ENCODE data around the gene NOLC1.
"Not testable (repeated sequence)": the region's sequence is repeated elsewhere in the genome, so short reads cannot be mapped to it uniquely, and the experiment has no call there.

Gene NOLC1

DNA sequence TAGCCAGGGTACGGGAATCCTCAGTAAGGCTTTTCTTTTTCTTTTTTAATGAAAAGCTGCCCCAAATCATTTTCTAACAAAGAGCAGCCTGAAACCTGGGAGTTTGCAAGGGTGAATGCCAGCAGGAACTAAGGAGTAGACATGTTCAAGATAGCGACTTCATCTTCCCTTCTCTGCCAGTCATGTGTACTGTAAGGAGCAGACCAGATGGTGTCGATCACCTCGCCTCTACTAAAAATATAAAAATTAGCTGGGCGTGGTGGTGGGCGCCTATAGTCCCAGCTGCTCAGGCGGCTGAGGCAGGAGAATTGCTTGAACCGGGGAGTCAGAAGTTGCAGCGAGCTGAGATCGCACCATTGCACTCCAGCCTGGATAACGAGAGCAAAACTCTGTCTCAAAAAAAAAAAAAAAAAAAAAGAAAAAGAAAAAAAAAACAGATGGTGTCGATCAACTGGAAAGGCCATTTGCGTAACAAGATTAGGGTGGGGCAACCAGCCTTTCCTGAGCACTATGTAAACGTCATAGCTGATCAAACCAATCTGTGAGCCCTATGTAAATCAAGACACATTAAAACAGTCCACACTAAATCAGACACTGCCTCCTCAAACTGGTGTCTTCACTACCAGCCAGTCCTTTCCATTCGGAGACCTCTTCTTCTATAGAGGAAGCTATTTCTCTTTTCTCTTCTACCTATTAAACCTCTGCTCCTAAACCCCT is 33.8 kb downstream of the NOLC1 start:
- H3K4me2 ChIP-seq (ENCODE audit: low read depth, low read length, poor library complexity, severe bottlenecking): no peak overlapping the region
- no peak overlapping the region for H3K4me3 ChIP-seq (ENCODE audit: insufficient read depth, low read length, poor library complexity, severe bottlenecking)
- H2AFZ ChIP-seq (ENCODE audit: low read depth, low read length, severe bottlenecking): no peak overlapping the region
- TF ChIP-seq EZH2phosphoT487 (conservative IDR thresholded peaks at IDR 0.05; ENCODE audit: low read length): no peak
- TF ChIP-seq, protein P1, sequence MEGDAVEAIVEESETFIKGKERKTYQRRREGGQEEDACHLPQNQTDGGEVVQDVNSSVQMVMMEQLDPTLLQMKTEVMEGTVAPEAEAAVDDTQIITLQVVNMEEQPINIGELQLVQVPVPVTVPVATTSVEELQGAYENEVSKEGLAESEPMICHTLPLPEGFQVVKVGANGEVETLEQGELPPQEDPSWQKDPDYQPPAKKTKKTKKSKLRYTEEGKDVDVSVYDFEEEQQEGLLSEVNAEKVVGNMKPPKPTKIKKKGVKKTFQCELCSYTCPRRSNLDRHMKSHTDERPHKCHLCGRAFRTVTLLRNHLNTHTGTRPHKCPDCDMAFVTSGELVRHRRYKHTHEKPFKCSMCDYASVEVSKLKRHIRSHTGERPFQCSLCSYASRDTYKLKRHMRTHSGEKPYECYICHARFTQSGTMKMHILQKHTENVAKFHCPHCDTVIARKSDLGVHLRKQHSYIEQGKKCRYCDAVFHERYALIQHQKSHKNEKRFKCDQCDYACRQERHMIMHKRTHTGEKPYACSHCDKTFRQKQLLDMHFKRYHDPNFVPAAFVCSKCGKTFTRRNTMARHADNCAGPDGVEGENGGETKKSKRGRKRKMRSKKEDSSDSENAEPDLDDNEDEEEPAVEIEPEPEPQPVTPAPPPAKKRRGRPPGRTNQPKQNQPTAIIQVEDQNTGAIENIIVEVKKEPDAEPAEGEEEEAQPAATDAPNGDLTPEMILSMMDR (IDR thresholded peaks at IDR 0.05; ENCODE audit: insufficient read depth, low read length, poor library complexity, severe bottlenecking): no peak
- 0 out of 2 replicates have a peak, but pooled peaks cover 5% of the 10 kb centered on the region for H3K9me3 ChIP-seq (ENCODE audit: insufficient read depth, low read length)
- H3K9me2 ChIP-seq (replicated peaks; ENCODE audit: insufficient read depth, low read length): no peaks in the 10 kb centered on the region
- H3F3A ChIP-seq (ENCODE audit: insufficient read depth): no peaks in the 10 kb centered on the region
- no peaks in the 10 kb centered on the region for H3K79me2 ChIP-seq (ENCODE audit: insufficient read depth, low read length)
- no peak overlapping the region for H3K9ac ChIP-seq (ENCODE audit: low read length)
- no peaks in the 10 kb centered on the region for H3K27me3 ChIP-seq (ENCODE audit: low read length)
- no peaks in the 10 kb centered on the region for H3K36me3 ChIP-seq (ENCODE audit: low read length)
- no peaks in the 10 kb centered on the region for H4K20me1 ChIP-seq (ENCODE audit: low read depth, low read length)
- no peak overlapping the region for H3K27ac ChIP-seq (ENCODE audit: low read depth, low read length)

DNA sequence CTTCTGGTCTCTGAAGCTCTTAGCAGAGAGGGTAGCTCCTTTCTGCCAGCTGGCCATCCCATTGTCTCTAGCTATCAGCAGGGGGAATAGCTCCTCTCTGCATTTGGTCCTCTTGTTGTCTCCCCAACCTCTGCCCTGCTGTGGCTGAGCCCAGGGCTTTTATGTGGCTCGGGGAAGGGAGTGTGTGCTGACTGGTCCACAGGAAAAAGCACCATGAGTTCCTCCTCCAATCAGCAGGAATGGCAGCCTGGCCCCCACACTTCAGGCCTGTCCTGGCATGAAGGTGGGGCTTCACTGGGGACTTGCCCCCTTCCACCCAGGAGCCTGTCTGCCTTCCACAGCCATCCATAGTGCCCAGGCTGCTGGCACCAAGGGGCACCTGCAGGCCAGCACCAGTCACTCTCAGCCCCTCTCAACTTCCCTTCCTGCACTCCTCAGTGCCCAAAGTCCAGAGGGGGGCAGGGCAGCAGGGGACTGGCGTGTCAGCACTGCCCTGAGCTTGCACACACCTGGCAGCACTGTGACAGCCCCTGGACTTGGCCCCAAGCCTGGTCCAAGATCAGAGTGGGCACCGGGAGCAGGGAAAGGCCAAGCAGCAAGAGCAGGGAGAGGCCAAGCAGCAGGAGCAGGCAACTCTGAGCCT is 36.2 kb downstream of the NOLC1 start:
- H3K9me2 ChIP-seq (replicated peaks; ENCODE audit: insufficient read depth, low read length): no peaks in the 10 kb centered on the region
- no peak overlapping the region for H3K4me3 ChIP-seq (ENCODE audit: insufficient read depth, low read length, poor library complexity, severe bottlenecking)
- H4K20me1 ChIP-seq (ENCODE audit: low read depth, low read length): no peaks in the 10 kb centered on the region
- no peaks in the 10 kb centered on the region for H3K79me2 ChIP-seq (ENCODE audit: insufficient read depth, low read length)
- no peak overlapping the region for H3K9ac ChIP-seq (ENCODE audit: low read length)
- no peak overlapping the region for H3K27ac ChIP-seq (ENCODE audit: low read depth, low read length)
- H3K36me3 ChIP-seq (ENCODE audit: low read length): no peaks in the 10 kb centered on the region
- no peaks in the 10 kb centered on the region for H3F3A ChIP-seq (ENCODE audit: insufficient read depth)
- no peak overlapping the region for H3K4me2 ChIP-seq (ENCODE audit: low read depth, low read length, poor library complexity, severe bottlenecking)
- no peak overlapping the region for H2AFZ ChIP-seq (ENCODE audit: low read depth, low read length, severe bottlenecking)
- H3K27me3 ChIP-seq (ENCODE audit: low read length): no peaks in the 10 kb centered on the region
- peaks cover 19% of the 10 kb centered on the region; the same call in 1 of the 2 replicates for H3K9me3 ChIP-seq (ENCODE audit: insufficient read depth, low read length)
- no peak for TF ChIP-seq EZH2phosphoT487 (conservative IDR thresholded peaks at IDR 0.05; ENCODE audit: low read length)
- TF ChIP-seq, protein P1 (IDR thresholded peaks at IDR 0.05; ENCODE audit: insufficient read depth, low read length, poor library complexity, severe bottlenecking): no peak

DNA sequence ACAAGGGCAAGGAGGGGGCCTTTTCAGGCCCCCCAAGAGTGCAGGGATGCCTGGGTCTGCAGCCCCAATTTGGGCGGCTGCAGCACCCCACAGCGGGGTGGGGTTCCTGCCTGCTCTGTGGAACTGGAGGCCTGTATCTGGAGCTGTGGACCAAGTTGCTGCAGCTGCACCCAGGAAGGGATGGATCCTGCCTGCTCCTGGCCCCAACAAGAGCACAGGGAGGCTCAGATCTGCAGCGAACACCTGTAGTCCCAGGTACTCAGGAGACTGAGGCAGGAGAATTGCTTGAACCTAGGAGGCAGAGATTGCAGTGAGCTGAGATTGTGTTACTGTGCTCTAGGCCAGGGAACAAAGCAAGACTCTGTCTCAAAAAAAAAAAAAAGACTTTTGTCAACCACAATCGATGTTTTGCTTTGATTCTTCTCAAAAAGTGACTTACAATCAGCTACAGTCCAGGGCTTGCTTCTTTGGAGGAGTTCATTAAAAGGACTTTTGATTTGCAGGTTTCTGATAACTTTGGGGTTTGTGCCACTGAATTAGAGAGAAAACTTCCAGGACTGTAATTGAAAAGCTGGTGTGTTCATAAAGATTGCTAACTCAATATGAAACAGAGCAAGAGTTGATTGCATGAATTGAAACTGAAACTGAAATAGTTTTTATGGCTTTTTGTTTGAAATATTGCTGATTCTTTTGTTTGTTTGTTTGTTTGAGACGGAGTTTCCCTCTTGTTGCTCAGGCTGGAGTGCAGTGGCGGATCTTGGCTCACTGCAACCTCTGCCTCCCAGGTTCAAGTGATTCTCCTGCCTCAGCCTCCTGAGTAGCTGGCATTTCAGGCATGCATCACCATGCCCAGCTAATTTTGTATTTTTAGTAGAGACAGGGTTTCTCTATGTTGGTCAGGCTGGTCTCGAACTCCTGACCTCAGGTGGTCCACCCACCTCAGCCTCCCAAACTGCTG is 37.0 kb downstream of the NOLC1 start:
- H3K9me3 ChIP-seq (ENCODE audit: insufficient read depth, low read length): peaks cover 19% of the 10 kb centered on the region; the same call in 1 of the 2 replicates
- not testable (repeated sequence) for H3K9me2 ChIP-seq (replicated peaks; ENCODE audit: insufficient read depth, low read length); H4K20me1 ChIP-seq (ENCODE audit: low read depth, low read length); H3K4me2 ChIP-seq (ENCODE audit: low read depth, low read length, poor library complexity, severe bottlenecking); H3K36me3 ChIP-seq (ENCODE audit: low read length); H3K27ac ChIP-seq (ENCODE audit: low read depth, low read length); H3F3A ChIP-seq (ENCODE audit: insufficient read depth); H3K9ac ChIP-seq (ENCODE audit: low read length); H3K4me3 ChIP-seq (ENCODE audit: insufficient read depth, low read length, poor library complexity, severe bottlenecking); H2AFZ ChIP-seq (ENCODE audit: low read depth, low read length, severe bottlenecking); H3K79me2 ChIP-seq (ENCODE audit: insufficient read depth, low read length); H3K27me3 ChIP-seq (ENCODE audit: low read length)

Measured in SU-DHL-6 (cell line).